OCI-LY3 (cell line): ENCODE measurements around the gene NTN4.

ENCODE experiments used
- EZH2phosphoT487 ChIP-seq: fragments of 200-600 bp; shearing (Covaris generic); IDR thresholded peaks from 2 replicates; pipeline ENCODE4 v1.6.1; 2018; ENCODE audit warnings: antibody characterized with exemption, mixed run types, low read depth
- TF ChIP-seq, protein P1 (sequence below): fragments of 200-600, 300-600 bp; sonication (generic); IDR thresholded peaks from 2 replicates; pipeline ENCODE4 v1.5.1; 2014; ENCODE audit warnings: antibody characterized with exemption, low read length, low read depth

- TF ChIP-seq, protein P1, sequence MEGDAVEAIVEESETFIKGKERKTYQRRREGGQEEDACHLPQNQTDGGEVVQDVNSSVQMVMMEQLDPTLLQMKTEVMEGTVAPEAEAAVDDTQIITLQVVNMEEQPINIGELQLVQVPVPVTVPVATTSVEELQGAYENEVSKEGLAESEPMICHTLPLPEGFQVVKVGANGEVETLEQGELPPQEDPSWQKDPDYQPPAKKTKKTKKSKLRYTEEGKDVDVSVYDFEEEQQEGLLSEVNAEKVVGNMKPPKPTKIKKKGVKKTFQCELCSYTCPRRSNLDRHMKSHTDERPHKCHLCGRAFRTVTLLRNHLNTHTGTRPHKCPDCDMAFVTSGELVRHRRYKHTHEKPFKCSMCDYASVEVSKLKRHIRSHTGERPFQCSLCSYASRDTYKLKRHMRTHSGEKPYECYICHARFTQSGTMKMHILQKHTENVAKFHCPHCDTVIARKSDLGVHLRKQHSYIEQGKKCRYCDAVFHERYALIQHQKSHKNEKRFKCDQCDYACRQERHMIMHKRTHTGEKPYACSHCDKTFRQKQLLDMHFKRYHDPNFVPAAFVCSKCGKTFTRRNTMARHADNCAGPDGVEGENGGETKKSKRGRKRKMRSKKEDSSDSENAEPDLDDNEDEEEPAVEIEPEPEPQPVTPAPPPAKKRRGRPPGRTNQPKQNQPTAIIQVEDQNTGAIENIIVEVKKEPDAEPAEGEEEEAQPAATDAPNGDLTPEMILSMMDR: no peak
- no peak for TF ChIP-seq EZH2phosphoT487
Measured at GRCh38 chr12:95633732-95634465, 156.7 kb downstream of the NTN4 start.
